ENCODE measurements around the gene DUSP1. TPM values are rescaled to one million over a fixed set of nuclear protein-coding genes. Genes with fewer than 3 reads are reported as not detected.

The DUSP1 gene
- total RNA-seq, 1 donor from 2014 or later: 91.7 TPM

- no peak overlapping the region for H3K4me3 Mint-ChIP-seq (ENCODE audit: unreplicated experiment)
- peaks cover 14% of the 10 kb centered on the region for H3K4me1 Mint-ChIP-seq (ENCODE audit: low read depth, unreplicated experiment)
- no peak for TF ChIP-seq CTCF (IDR thresholded peaks at IDR 0.05; ENCODE audit: partially characterized antibody, unreplicated experiment)
- no peak overlapping the region for H3K27ac Mint-ChIP-seq (ENCODE audit: unreplicated experiment)
- no peaks in the 10 kb centered on the region for H3K9me3 Mint-ChIP-seq (ENCODE audit: unreplicated experiment)
- peaks cover 2% of the 10 kb centered on the region for H3K27me3 Mint-ChIP-seq (ENCODE audit: unreplicated experiment)
- DNase-seq: no peak
- H3K36me3 Mint-ChIP-seq (ENCODE audit: unreplicated experiment): no peaks in the 10 kb centered on the region
These were observed 7.2 kb upstream of the DUSP1 start for GRCh38 chr5:172777881-172778814.

- DNase-seq: no peak
- Mint-ChIP-seq H3K4me3 (ENCODE audit: unreplicated experiment) (no peak overlapping the region), H3K27me3 (ENCODE audit: unreplicated experiment) (peaks cover 5% of the 10 kb centered on the region), H3K36me3 (ENCODE audit: unreplicated experiment) (no peaks in the 10 kb centered on the region), H3K4me1 (ENCODE audit: low read depth, unreplicated experiment) (peaks cover 18% of the 10 kb centered on the region), H3K9me3 (ENCODE audit: unreplicated experiment) (peaks cover 4% of the 10 kb centered on the region), H3K27ac (ENCODE audit: unreplicated experiment) (no peak overlapping the region)
- TF ChIP-seq CTCF (IDR thresholded peaks at IDR 0.05; ENCODE audit: partially characterized antibody, unreplicated experiment): no peak
These were observed 5.2 kb upstream of the DUSP1 start for GRCh38 chr5:172776235-172776594.

GRCh38 chr5:172775326-172776234 lies 4.6 kb upstream of the DUSP1 start:
- Mint-ChIP-seq H3K27ac (ENCODE audit: unreplicated experiment) (no peak overlapping the region), H3K27me3 (ENCODE audit: unreplicated experiment) (peaks cover 8% of the 10 kb centered on the region), H3K36me3 (ENCODE audit: unreplicated experiment) (no peaks in the 10 kb centered on the region), H3K9me3 (ENCODE audit: unreplicated experiment) (peaks cover 7% of the 10 kb centered on the region), H3K4me1 (ENCODE audit: low read depth, unreplicated experiment) (peaks cover 18% of the 10 kb centered on the region), H3K4me3 (ENCODE audit: unreplicated experiment) (no peak overlapping the region)
- TF ChIP-seq CTCF (IDR thresholded peaks at IDR 0.05; ENCODE audit: partially characterized antibody, unreplicated experiment): no peak
- DNase-seq: no peak

- TF ChIP-seq CTCF (IDR thresholded peaks at IDR 0.05; ENCODE audit: partially characterized antibody, unreplicated experiment): no peak
- no peak for DNase-seq
- H3K9me3 Mint-ChIP-seq (ENCODE audit: unreplicated experiment): peaks cover 10% of the 10 kb centered on the region
- H3K36me3 Mint-ChIP-seq (ENCODE audit: unreplicated experiment): no peaks in the 10 kb centered on the region
- peaks cover 13% of the 10 kb centered on the region for H3K27me3 Mint-ChIP-seq (ENCODE audit: unreplicated experiment)
- H3K27ac Mint-ChIP-seq (ENCODE audit: unreplicated experiment): peak overlapping the region; percentile 3
- H3K4me1 Mint-ChIP-seq (ENCODE audit: low read depth, unreplicated experiment): peaks cover 19% of the 10 kb centered on the region
- H3K4me3 Mint-ChIP-seq (ENCODE audit: unreplicated experiment): no peak overlapping the region
These were observed 3.7 kb upstream of the DUSP1 start for GRCh38 chr5:172774561-172775315.
